ENCODE results near the gene LTO1. TPM values are rescaled to one million over a fixed set of nuclear protein-coding genes. Genes with fewer than 3 reads are reported as not detected.

The LTO1 gene
- total and polyA plus RNA-seq, 2 of the 13 experiments (the other 11 are each of a cell fraction or from before 2014, with no cell fraction given): 11.8 to 15.0 TPM

- TF ChIP-seq REPIN1 (CRISPR knock-in tag; IDR thresholded peaks at IDR 0.05; ENCODE audit: borderline replicate concordance, low read depth): 0 out of 2 replicates have a peak, but pooled peaks have one; percentile 81
- peak; percentile 73; the same call in 1 of the 2 replicates for TF ChIP-seq PRMT3 (CRISPR knock-in tag; IDR thresholded peaks at IDR 0.05; ENCODE audit: borderline replicate concordance, low read depth)
- TF ChIP-seq TFE3 (CRISPR knock-in tag; IDR thresholded peaks at IDR 0.05): peak; percentile 86
- peak; percentile 76; the same call in 1 of the 2 replicates for TF ChIP-seq MEF2D (CRISPR knock-in tag; IDR thresholded peaks at IDR 0.05)
- TF ChIP-seq, protein P1, sequence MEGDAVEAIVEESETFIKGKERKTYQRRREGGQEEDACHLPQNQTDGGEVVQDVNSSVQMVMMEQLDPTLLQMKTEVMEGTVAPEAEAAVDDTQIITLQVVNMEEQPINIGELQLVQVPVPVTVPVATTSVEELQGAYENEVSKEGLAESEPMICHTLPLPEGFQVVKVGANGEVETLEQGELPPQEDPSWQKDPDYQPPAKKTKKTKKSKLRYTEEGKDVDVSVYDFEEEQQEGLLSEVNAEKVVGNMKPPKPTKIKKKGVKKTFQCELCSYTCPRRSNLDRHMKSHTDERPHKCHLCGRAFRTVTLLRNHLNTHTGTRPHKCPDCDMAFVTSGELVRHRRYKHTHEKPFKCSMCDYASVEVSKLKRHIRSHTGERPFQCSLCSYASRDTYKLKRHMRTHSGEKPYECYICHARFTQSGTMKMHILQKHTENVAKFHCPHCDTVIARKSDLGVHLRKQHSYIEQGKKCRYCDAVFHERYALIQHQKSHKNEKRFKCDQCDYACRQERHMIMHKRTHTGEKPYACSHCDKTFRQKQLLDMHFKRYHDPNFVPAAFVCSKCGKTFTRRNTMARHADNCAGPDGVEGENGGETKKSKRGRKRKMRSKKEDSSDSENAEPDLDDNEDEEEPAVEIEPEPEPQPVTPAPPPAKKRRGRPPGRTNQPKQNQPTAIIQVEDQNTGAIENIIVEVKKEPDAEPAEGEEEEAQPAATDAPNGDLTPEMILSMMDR (CRISPR knock-in tag; IDR thresholded peaks at IDR 0.05): peak; percentile 57
- peak; percentile 89 for TF ChIP-seq PHF5A (CRISPR knock-in tag; IDR thresholded peaks at IDR 0.05; ENCODE audit: low read depth, unreplicated experiment)
- TF ChIP-seq ZFX (CRISPR knock-in tag; IDR thresholded peaks at IDR 0.05; ENCODE audit: low read depth): peak; percentile 65; the same call in 1 of the 2 replicates
- TF ChIP-seq SNAPC4 (CRISPR knock-in tag; IDR thresholded peaks at IDR 0.05): no peak
- no peak for TF ChIP-seq ZNF446 (CRISPR knock-in tag; IDR thresholded peaks at IDR 0.05)
- peak; percentile 78; the same call in 1 of the 2 replicates for TF ChIP-seq ZBTB10 (CRISPR knock-in tag; IDR thresholded peaks at IDR 0.05; ENCODE audit: borderline replicate concordance)
- 0 out of 2 replicates have a peak, but pooled peaks have one; percentile 14 for TF ChIP-seq ZNF557 (CRISPR knock-in tag; IDR thresholded peaks at IDR 0.05)
- TF ChIP-seq, protein P2, sequence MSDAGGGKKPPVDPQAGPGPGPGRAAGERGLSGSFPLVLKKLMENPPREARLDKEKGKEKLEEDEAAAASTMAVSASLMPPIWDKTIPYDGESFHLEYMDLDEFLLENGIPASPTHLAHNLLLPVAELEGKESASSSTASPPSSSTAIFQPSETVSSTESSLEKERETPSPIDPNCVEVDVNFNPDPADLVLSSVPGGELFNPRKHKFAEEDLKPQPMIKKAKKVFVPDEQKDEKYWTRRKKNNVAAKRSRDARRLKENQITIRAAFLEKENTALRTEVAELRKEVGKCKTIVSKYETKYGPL (CRISPR knock-in tag; IDR thresholded peaks at IDR 0.05): no peak
- peak; percentile 79 for TF ChIP-seq SAP130 (CRISPR knock-in tag; IDR thresholded peaks at IDR 0.05; ENCODE audit: low read depth)
Measured at GRCh38 chr11:69654660-69655478, 20.3 kb downstream of the LTO1 start (continued).

All from HepG2 (cell line).